ENCODE measurements around the gene MCFD2. TPM values are rescaled to one million over a fixed set of nuclear protein-coding genes. Genes with fewer than 3 reads are reported as not detected.
A peak's percentile ranks its signal among the peaks of the same experiment; 100 is the strongest.

MCFD2 gene
- total and polyA plus RNA-seq, 11 donors, result 16.1 to 113 (median 63.4) TPM

DNA sequence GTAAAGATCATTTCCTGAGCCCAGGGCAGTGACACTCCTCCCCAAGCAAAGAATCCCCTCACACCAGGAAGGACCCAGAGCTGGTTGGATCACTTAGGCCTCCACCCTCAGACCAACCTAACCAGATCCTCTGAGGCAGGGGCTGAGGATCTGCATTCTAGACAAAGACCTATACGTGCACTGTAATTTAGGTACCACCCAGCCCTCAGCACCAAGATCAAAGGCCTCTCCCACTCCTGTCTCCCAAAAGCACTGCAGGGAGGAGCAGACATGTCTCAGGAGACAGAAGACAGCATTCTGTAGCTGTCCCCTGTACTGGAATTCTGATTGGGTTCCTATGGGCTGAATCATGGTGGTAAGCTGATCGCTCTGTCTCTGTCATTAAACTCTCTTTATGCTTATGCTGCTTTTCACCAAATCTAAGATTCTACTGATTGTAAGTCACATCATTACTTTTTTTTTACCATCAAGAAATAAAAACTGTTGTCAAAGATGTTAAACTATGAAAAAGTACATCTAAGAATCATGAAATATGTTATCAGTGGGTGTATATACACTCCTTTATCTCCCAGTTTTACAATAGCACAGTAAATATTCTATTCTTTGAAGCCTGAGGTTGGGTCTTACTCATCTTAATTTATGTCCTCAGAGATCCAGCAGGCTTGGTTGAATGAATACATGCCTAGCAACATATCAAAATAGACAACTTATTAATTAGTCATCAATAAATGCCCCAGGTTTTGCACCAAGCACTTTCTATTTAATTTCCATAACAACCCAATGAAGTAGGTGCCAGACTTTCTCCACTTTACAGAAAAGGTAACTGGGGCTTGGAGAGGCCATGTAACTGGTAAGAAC, 28.3 kb downstream of the MCFD2 start:
- DNase-seq, result no peak
- H3K4me1 ChIP-seq, result peaks cover 3 to 22% (median 9%) of the 10 kb centered on the region in 12 donors
- H3K4me3 ChIP-seq, result no peak overlapping the region
- TF ChIP-seq, protein P1, sequence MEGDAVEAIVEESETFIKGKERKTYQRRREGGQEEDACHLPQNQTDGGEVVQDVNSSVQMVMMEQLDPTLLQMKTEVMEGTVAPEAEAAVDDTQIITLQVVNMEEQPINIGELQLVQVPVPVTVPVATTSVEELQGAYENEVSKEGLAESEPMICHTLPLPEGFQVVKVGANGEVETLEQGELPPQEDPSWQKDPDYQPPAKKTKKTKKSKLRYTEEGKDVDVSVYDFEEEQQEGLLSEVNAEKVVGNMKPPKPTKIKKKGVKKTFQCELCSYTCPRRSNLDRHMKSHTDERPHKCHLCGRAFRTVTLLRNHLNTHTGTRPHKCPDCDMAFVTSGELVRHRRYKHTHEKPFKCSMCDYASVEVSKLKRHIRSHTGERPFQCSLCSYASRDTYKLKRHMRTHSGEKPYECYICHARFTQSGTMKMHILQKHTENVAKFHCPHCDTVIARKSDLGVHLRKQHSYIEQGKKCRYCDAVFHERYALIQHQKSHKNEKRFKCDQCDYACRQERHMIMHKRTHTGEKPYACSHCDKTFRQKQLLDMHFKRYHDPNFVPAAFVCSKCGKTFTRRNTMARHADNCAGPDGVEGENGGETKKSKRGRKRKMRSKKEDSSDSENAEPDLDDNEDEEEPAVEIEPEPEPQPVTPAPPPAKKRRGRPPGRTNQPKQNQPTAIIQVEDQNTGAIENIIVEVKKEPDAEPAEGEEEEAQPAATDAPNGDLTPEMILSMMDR (IDR thresholded peaks at IDR 0.05), result no peak
- no peak for TF ChIP-seq POLR2A (IDR thresholded peaks at IDR 0.05)
- intact Hi-C loops (cut with DNase I), result loop anchor here in 8 of 10 donors (5.0 kb wide), 4 partner anchors 230 to 255 kb away; no protein-coding TSS in a partner anchor
- peak overlapping the region in 6 of 12 donors; percentile 27 to 61 (median 46) for H3K27ac ChIP-seq
- 88 to 100% (median 96%) methylated on average over 2 of the region's 2 CpGs for WGBS, 4 donors
- H3K9me3 ChIP-seq, result no peaks in the 10 kb centered on the region
- ATAC-seq, result no peak
- no peaks in the 10 kb centered on the region for H3K27me3 ChIP-seq
- H3K36me3 ChIP-seq, result no peaks in the 10 kb centered on the region

DNA sequence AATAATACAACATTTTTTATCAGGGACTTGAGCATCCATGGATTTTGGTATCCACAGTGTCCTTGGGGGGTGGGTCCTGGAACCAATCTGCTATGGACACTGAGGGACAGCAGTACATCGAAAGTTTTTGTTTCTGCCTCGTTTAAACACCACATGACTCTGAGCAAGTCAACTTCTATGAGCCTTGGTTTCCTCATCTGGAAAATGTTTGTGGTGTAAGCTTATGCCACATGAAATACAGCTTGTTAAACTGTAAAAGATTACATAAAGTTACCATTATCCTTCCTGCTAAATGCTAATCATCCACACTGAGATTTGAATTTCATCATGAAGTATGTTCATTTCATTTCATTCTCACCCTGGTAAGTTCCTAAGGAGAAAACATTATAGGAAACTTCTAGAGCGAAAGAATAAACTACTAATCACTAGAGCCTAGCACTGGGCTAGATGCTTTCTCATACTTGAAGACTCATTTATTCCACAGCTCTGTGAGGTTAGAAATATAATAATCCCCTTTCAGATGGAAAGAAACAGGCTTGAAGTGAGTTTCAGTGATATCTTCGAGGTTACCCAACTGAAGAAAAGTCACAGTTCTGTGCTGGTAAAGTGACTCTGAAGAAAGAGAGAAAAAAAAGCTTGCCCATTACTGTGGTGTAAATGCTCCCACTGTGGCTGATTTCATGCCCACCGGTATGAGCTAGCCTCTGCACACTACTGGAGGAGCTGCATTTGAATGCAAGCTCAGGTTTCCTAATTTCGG, 29.2 kb downstream of the MCFD2 start:
- no peak for TF ChIP-seq POLR2A (IDR thresholded peaks at IDR 0.05)
- TF ChIP-seq, protein P1 (IDR thresholded peaks at IDR 0.05), result no peak
- H3K27me3 ChIP-seq, result no peaks in the 10 kb centered on the region
- H3K4me1 ChIP-seq, result peaks cover 5 to 30% (median 15%) of the 10 kb centered on the region in 12 donors
- DNase-seq (no peak), ATAC-seq (no peak)
- no peaks in the 10 kb centered on the region for H3K9me3 ChIP-seq
- peak overlapping the region in 4 of 12 donors; percentile 21 to 75 (median 74) for H3K27ac ChIP-seq
- no peak overlapping the region for H3K4me3 ChIP-seq
- WGBS, 4 donors, result 86 to 90% (median 88%) methylated on average over 6 of the region's 6 CpGs
- no peaks in the 10 kb centered on the region for H3K36me3 ChIP-seq
- intact Hi-C loops (cut with DNase I), result loop anchor here in 8 of 10 donors (5.0 kb wide), 4 partner anchors 229 to 254 kb away; no protein-coding TSS in a partner anchor

DNA sequence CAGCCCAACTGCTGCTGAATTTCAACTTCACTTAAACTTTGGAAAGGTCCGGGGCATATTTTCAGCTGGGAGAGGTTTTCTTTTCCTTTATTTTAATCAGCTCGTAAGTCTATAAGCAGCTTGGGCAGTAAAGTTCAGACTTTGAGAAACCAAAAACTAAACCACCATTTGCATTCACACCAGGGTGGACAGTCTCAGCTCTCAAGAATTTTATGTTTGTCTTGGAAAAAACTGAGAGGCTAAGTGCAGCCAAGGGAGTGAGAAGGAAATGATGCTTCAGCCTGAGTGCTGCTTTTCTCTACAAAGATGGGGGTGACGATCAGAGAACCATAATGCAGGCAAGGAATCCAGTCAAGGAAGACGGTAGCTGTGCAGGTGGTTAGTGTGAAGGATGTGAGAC, 30.2 kb downstream of the MCFD2 start:
- H3K27ac ChIP-seq, result peak overlapping the region in 9 of 12 donors; percentile 2 to 75 (median 51)
- peak in 1 of 4 donors; percentile 28 for ATAC-seq
- WGBS, 4 donors, result 63 to 72% (median 71%) methylated on average over 4 of the region's 4 CpGs
- no peak overlapping the region for H3K4me3 ChIP-seq
- H3K27me3 ChIP-seq, result no peaks in the 10 kb centered on the region
- H3K4me1 ChIP-seq, result peaks cover 5 to 41% (median 24%) of the 10 kb centered on the region in 12 donors
- no peak for TF ChIP-seq POLR2A (IDR thresholded peaks at IDR 0.05)
- TF ChIP-seq, protein P1 (IDR thresholded peaks at IDR 0.05), result no peak
- DNase-seq, result no peak
- H3K9me3 ChIP-seq, result no peaks in the 10 kb centered on the region
- intact Hi-C loops (cut with DNase I), result loop anchor here in 8 of 10 donors (5.0 kb wide), 4 partner anchors 228 to 253 kb away; no protein-coding TSS in a partner anchor
- no peaks in the 10 kb centered on the region for H3K36me3 ChIP-seq

DNA sequence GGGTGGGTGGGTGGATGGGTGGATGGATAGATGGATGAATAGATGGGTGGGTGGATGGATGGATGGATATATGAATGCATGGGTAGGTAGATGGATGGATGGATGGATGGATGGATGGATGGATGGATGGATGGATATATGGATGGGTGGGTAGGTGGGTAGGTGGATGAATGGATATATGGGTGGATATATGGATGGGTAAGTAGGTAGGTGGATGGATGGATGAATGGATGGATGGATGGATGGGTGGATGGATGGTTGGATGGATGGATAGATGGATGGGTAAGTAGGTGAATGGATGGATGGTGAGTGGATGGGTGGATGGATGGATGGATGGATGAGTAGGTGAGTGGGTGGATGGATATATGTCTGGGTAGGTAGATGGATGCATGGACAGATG, 36.1 kb downstream of the MCFD2 start:
- no peaks in the 10 kb centered on the region for H3K36me3 ChIP-seq
- no peak for DNase-seq
- intact Hi-C loops (cut with DNase I), result loop anchor here in 7 of 10 donors (5.0 kb wide), 5 partner anchors 67 to 232 kb away; no protein-coding TSS in a partner anchor
- H3K27me3 ChIP-seq, result no peaks in the 10 kb centered on the region
- H3K9me3 ChIP-seq, result no peaks in the 10 kb centered on the region
- peaks cover 5 to 61% (median 45%) of the 10 kb centered on the region in 12 donors for H3K4me1 ChIP-seq
- no peak for ATAC-seq
- TF ChIP-seq, protein P1 (IDR thresholded peaks at IDR 0.05), result no peak
- TF ChIP-seq POLR2A (IDR thresholded peaks at IDR 0.05), result no peak
- no peak overlapping the region for H3K4me3 ChIP-seq
- H3K27ac ChIP-seq, result peak overlapping the region in 6 of 12 donors; percentile 38 to 85 (median 62)

All from heart left ventricle (tissue), 16 donors.